ENCODE results near the gene TRIM63. TPM values are rescaled to one million over a fixed set of nuclear protein-coding genes. Genes with fewer than 3 reads are reported as not detected.

Gene TRIM63
- total RNA-seq, 1 donor = not detected

GRCh38 chr1:26035959-26036755 lies 31.3 kb downstream of the TRIM63 start:
- peak overlapping the region; percentile 67 for H3K4me3 ChIP-seq (ENCODE audit: low read depth, low read length)
- peak; percentile 63 for DNase-seq (ENCODE audit: low read depth)
- TF ChIP-seq CTCF (IDR thresholded peaks at IDR 0.05; ENCODE audit: insufficient read depth, low read depth, low read length) = peak; percentile 95

- no peak for TF ChIP-seq CTCF (IDR thresholded peaks at IDR 0.05; ENCODE audit: insufficient read depth, low read depth, low read length)
- H3K4me3 ChIP-seq (ENCODE audit: low read depth, low read length) = peak overlapping the region; percentile 67
- peak; percentile 89 for DNase-seq (ENCODE audit: low read depth)
These were observed 32.0 kb downstream of the TRIM63 start for GRCh38 chr1:26035203-26035958.

- H3K4me3 ChIP-seq (ENCODE audit: low read depth, low read length) = peak overlapping the region; percentile 67
- no peak for TF ChIP-seq CTCF (IDR thresholded peaks at IDR 0.05; ENCODE audit: insufficient read depth, low read depth, low read length)
- DNase-seq (ENCODE audit: low read depth) = no peak
These were observed 32.8 kb downstream of the TRIM63 start for GRCh38 chr1:26034504-26035202.

- no peak for TF ChIP-seq CTCF (IDR thresholded peaks at IDR 0.05; ENCODE audit: insufficient read depth, low read depth, low read length)
- no peak for DNase-seq (ENCODE audit: low read depth)
- no peak overlapping the region for H3K4me3 ChIP-seq (ENCODE audit: low read depth, low read length)
These were observed 34.6 kb downstream of the TRIM63 start for GRCh38 chr1:26032656-26033357.

GRCh38 chr1:26031611-26032220 lies 35.7 kb downstream of the TRIM63 start:
- DNase-seq (ENCODE audit: low read depth) = peak; percentile 74
- no peak for TF ChIP-seq CTCF (IDR thresholded peaks at IDR 0.05; ENCODE audit: insufficient read depth, low read depth, low read length)
- no peak overlapping the region for H3K4me3 ChIP-seq (ENCODE audit: low read depth, low read length)

GRCh38 chr1:26031196-26031595 lies 36.2 kb downstream of the TRIM63 start:
- DNase-seq (ENCODE audit: low read depth) = no peak
- no peak for TF ChIP-seq CTCF (IDR thresholded peaks at IDR 0.05; ENCODE audit: insufficient read depth, low read depth, low read length)
- no peak overlapping the region for H3K4me3 ChIP-seq (ENCODE audit: low read depth, low read length)

All from fibroblast of villous mesenchyme (primary cell).